ENCODE data around the gene VILL. TPM values are rescaled to one million over a fixed set of nuclear protein-coding genes. Genes with fewer than 3 reads are reported as not detected.
"Not testable (repeated sequence)": the region's sequence is repeated elsewhere in the genome, so short reads cannot be mapped to it uniquely, and the experiment has no call there.

The VILL gene
- total RNA-seq, 1 donor from 2014 or later, result 131 TPM

DNA sequence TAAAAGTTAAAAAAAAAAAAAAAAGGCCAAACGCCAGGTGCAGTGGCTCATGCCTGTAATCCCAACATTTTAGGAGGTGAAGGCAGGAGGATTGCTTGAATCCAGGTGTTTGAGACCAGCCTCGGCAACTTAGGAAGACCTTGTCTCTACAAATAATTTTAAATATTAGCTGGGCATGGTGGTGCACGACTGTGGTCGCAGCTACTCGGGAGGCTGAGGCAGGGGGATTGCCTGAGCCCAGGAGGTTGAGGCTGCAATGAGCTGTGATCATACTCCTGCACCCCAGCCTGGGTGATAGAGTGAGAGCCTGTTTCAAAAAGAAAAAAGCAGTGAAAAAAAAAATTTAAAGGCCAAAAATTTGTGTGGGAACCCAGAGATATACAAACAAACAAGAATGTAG, 45.7 kb downstream of the VILL start:
- DNase-seq (ENCODE audit: low spot score), result no peak

DNA sequence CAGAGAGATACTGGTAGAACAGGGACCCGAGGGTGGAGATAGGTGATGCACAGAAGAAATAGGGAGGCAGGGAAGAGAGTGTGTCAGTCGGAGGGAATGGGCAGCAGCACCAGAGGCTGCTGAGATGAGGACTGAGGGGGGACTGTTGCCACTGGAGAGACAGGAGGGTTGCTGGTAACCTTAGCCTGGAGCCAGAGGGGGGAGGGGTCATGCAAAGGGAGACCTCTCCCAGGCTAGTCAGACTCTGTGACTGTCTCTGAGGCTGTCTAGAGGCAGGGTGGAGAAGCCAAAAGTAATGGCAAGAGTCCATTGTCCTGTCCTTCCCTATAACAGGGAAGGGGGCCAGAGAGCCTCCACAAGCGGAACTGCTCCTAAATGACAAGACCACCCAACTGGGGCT, 46.3 kb downstream of the VILL start:
- no peak for DNase-seq (ENCODE audit: low spot score)

DNA sequence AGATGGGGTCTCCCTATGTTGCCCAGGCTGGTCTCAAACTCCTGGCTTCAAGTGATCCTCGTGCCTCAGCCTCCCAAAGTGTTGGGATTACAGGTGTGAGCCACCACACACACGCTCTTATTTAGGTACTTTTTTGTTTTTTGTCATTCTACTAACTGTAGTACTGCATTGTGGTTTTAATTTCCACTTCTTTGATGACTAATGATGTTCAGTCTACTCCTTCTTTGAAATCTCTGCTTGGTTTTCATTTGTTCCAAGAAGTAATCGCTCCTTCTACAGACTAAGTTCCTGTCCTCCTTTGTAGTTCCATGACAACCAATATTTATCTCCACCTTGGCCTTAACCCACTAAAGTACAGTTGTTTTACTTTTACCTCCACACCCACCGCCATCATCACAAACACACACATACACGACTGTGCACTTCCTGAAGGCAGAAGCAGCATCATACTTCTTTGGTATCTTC, 47.9 kb downstream of the VILL start:
- DNase-seq (ENCODE audit: low spot score), result no peak

DNA sequence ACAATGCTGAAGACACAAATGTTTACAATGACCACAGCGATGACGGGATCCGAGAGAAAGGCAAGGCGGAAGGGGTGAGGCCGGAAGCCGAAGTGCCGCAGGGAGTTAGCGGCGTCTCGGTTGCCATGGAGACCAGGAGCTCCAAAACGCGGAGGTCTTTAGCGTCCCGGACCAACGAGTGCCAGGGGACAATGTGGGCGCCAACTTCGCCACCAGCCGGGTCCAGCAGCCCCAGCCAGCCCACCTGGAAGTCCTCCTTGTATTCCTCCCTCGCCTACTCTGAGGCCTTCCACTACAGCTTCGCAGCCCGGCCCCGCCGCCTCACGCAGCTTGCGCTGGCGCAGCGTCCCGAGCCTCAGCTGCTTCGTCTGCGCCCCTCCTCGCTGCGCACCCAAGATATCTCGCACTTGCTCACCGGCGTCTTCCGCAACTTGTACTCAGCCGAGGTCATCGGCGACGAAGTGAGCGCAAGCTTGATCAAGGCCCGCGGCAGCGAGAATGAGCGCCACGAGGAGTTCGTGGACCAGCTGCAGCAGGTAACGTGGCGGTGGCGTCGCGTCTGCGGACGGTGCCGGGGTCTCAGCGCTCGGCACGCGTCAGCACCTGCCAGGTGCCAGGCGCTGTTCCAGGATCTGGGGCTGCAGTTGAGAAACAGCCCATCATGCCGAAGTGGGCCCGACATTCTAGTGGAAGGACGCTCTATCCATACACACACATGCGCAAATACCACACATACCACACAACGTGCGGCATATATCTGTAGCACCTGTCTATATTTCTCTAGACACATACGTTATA, 48.7 kb downstream of the VILL start, which contains the start of gene DLEC1:
DLEC1 (plus strand) TSS at position 108 of the 798 bp plus-strand sequence; CDS start at position 126, 18 bp downstream.
- peak; percentile 79 for DNase-seq (ENCODE audit: low spot score)

DNA sequence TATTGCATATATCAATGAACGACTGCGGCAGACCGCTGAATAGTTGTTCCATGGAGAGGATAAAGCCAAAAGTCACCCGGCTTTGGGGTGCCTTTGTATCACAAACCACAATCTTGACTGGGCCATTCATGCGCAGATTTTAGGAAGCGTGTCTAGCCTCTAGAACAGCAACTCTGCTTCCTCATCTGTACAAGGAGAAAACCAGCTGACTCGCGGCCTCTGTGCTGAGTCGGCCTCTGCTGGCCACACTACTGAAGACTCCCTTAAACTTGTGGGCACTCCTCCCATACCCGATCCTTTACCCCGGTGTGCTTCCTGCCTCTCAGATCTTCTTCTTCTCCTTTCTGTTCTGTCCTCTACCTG, 49.3 kb downstream of the VILL start:
- DNase-seq (ENCODE audit: low spot score), result peak; percentile 73

DNA sequence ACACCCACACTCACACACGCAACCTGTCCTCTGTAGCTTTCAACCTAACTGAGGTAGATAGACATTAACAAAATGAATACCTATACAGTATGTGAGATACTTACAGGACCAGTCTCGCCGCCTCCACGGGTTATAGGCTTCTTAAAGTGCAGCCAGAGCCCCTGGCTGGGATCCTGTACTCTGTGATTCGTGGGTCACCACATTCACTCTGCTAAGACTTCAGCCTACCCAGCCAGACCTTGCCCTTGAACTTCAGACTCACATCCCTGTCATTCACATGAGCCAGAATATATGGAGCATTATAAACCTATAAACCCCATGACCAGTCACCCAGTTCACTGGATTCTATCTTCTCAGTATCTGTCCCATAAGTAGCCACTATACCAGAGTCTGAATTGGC, 49.8 kb downstream of the VILL start:
- DNase-seq (ENCODE audit: low spot score), result no peak

DNA sequence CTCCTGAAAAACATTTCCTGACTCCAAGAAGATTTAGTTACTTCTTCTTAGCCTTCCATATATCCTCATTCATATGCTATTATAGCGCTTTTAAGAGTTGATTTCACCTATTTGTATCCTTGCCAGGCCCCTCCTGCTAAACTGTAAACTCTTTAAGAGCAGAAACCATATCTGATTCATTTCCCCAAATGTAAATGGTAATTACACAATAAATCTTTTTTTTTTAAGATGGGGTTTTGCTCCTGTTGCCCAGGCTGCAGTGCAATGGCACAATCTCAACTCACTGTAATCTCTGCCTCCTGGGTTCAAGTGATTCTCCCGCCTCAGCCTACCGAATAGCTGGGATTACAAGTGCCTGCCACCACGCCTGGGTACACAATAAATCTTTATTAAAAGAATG, 52.9 kb downstream of the VILL start:
- no peak for DNase-seq (ENCODE audit: low spot score)

DNA sequence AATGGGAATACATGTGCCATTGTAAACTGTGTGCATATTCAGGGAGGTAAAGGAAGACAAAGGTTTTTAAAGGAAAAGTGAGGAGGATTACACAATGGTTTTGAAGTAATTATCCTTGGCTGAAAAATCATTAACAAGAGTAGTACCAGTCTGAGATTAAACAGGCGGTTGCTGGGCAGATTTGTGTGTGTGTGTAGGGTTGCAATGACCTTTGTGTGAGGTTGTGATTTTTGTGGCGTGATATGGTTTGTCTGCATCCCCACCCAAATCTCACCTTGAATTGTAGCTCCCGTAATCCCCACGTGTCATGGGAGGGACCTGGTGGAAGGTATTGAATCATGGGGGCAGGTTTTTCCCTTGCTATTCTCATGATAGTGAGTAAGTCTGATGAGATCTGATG, 55.4 kb downstream of the VILL start:
- DNase-seq (ENCODE audit: low spot score), result no peak

DNA sequence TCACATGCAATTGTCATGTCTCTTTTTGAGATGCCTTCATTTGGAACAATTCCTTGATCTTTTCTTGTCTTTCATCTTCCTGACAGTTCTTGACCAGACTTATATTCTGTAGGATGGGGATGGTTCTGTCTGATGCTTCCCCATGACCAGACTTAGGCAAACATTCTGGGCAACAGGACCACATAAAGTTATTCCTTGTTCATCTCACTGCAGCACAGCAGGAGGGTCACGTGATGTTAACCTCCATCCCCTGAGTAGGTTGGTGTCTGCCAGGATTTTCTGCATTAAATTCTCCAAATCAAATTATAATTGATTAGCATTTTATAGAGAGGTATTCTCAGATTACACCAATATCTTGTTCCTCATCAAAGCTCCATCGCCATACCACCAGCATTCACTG, 56.2 kb downstream of the VILL start:
- no peak for DNase-seq (ENCODE audit: low spot score)

DNA sequence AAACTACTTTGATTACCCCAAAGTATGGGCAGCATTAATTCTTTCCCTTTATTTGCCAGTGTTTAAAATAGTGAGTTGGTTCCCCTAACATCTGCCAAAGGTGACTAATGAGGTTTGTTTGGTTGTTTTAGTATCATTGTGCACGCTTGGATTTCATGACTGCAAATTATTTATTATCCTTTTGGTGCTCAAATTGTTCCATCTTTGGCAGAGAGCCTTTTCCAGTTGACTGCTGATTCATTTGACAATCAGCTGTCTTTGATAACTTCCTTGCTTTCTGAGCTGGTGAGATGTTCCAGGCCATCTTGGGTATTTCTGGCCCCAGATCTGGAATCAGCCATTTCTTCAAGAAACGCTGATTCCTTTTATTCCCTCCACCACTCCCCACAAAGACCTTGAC, 57.3 kb downstream of the VILL start:
- DNase-seq (ENCODE audit: low spot score), result no peak

DNA sequence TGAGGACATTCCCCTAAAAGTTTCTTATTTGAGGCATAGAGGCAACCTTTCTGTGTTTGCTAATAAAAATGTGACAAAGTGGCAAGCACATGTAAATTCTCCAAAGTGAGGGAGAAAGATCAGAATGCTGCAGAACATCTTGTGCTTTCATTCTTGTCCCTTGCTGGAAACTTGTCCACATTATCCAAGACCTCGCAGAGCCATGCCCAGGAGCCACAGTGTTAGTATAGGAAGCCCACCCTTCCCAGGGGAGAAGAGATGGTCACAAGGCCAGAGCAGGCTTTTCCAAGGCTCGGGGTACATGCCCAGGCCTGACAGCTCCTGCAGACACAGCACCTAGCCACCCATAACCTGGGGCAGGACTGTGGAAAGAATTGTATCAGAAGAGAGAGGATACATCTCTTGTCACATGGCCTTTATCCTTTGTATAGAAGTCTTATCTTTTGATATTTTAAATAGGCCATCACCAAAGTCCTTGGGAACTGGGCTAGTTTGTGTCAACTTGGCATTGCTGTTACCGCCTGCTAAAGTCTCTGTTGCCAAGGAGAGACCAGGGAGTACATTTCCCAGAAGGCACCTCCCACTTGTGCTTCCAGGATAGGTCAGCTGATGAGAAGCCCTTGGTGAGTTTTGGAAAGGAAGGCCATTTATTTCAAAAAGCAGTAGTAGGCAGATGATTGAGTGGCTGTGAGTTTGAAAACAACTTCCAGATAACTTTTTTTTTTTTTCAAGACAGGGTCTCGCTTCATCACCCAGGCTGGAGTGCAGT, 59.0 kb downstream of the VILL start:
- DNase-seq (ENCODE audit: low spot score), result no peak

DNA sequence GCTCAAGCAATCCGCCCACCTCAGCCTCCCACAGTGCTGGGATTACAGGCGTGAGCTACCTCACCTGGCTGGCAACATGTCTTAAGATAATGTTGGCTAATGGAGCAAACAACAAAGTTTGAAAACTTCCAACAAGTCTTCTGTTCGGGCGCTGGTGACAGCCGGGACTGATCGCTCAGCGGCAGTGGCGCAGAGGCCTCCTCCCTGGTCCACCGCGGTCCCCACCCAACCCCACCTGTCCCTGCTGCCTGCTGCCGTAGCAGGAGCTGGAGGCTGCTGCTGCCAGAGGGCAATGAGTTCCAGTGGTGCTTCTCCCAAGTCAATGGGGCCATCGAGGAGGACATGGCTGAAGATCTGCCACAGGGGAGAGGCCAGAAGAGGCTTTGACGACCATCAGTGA, 60.5 kb downstream of the VILL start:
- no peak for DNase-seq (ENCODE audit: low spot score)

DNA sequence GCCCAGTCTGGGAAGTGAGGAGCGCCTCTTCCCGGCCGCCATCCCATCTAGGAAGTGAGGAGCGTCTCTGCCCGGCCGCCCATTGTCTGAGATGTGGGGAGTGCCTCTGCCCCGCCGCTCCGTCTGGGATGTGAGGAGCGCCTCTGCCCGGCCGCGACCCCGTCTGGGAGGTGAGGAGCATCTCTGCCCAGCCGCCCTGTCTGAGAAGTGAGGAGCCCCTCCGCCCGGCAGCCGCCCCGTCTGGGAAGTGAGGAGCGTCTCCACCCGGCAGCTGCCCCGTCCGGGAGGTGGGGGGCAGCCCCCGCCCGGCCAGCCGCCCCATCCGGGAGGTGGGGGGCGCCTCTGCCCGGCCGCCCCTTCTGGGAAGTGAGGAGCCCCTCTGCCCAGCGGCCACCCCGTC, 62.7 kb downstream of the VILL start:
- DNase-seq (ENCODE audit: low spot score), result not testable (repeated sequence)

DNA sequence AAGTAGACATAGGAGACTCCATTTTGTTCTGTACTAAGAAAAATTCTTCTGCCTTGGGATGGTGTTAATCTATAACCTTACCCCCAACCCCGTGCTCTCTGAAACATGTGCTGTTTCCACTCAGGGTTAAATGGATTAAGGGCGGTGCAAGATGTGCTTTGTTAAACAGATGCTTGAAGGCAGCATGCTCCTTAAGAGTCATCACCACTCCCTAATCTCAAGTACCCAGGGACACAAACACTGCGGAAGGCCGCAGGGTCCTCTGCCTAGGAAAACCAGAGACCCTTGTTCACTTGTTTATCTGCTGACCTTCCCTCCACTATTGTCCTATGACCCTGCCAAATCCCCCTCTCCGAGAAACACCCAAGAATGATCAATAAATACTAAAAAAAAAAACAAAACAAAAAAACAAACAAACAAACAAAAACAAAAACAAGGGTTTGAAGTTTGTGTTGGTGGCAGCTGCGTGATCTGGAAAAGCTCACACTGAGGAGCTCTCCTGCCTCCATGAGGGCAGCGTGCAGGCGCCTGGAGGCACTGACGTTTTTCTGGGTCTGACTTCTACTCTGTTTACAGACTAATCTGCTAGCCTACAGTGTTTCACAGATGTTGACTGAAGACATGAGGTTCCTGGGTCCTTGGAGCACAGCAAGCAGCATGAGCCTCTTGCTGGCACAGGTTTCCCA, 63.4 kb downstream of the VILL start:
- not testable (repeated sequence) for DNase-seq (ENCODE audit: low spot score)

DNA sequence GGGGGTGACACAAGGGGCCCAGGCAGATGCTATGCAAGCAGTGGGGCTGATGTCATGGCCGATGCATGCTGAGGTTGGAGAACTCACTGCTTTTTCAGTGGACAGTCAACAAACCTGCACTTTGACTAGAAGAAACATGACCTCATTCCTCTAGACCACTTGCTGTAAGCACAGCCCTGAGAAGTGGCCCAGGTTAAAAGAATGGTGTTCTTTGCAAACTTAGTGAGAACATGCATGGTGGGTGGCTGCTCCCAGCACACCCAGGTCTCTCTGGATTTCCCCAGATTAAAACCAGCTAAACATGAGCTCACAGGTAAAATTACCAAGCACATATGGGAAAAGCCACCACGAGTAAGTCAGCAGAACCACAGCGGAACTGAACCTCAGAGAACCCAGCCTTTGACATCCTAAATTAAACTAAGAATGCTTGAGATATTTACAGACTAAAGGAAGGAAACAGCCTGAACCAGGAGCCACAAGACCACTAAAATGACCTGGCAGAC, 64.0 kb downstream of the VILL start:
- DNase-seq (ENCODE audit: low spot score), result no peak

Other genes starting within 250 kb of the VILL start
- 176 TPM for gene CTDSPL, start 128.9 kb upstream of the VILL start, total RNA-seq
- gene PLCD1, start 38.9 kb downstream of the VILL start, total RNA-seq, result 43.9 TPM
- 4.7 TPM for gene DLEC1, start 48.4 kb downstream of the VILL start, total RNA-seq
- gene ACAA1, start 146.3 kb downstream of the VILL start, total RNA-seq, result 135 TPM
- 35.2 TPM for gene MYD88, start 147.9 kb downstream of the VILL start, total RNA-seq
- gene OXSR1, start 174.8 kb downstream of the VILL start, total RNA-seq, result 36.7 TPM

Data from mucosa of gallbladder (tissue), 1 donor.